ENCODE measurements around the gene PPIP5K1.
"Not testable (repeated sequence)": the region's sequence is repeated elsewhere in the genome, so short reads cannot be mapped to it uniquely, and the experiment has no call there.

DNA sequence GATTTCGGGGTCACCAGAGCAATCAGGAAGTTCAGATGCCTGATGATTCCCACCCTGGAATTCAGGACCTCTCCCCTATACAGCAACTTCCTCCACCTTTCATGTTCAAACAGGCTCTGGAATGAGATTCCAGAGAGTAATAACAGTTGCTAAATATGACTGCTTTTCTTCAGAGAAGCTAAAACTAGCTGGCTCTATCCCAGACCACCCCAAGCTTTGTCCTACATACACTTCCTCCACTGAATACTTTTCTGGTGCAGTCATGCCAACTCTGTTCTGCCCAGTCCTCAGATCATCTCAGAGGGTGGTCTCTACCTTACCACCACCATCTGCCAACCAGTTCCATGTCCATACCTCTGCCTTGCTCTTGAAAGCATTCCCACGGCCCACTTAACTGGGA lies 23.4 kb downstream of the PPIP5K1 start:
- TF ChIP-seq, protein P1, sequence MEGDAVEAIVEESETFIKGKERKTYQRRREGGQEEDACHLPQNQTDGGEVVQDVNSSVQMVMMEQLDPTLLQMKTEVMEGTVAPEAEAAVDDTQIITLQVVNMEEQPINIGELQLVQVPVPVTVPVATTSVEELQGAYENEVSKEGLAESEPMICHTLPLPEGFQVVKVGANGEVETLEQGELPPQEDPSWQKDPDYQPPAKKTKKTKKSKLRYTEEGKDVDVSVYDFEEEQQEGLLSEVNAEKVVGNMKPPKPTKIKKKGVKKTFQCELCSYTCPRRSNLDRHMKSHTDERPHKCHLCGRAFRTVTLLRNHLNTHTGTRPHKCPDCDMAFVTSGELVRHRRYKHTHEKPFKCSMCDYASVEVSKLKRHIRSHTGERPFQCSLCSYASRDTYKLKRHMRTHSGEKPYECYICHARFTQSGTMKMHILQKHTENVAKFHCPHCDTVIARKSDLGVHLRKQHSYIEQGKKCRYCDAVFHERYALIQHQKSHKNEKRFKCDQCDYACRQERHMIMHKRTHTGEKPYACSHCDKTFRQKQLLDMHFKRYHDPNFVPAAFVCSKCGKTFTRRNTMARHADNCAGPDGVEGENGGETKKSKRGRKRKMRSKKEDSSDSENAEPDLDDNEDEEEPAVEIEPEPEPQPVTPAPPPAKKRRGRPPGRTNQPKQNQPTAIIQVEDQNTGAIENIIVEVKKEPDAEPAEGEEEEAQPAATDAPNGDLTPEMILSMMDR (IDR thresholded peaks at IDR 0.05; ENCODE audit: borderline replicate concordance, extremely low read depth, low read length, poor library complexity, severe bottlenecking), result not testable (repeated sequence)
- TF ChIP-seq EZH2 (IDR thresholded peaks at IDR 0.05; ENCODE audit: borderline replicate concordance, low read depth, low read length, severe bottlenecking), result not testable (repeated sequence)

Data from DND-41 (cell line).